GM18870 (cell line): ENCODE measurements around the gene GNPTG.

Experiments used
- ATAC-seq: cut with Tn5 transposase; IDR thresholded peaks from one replicate; pipeline ENCODE4 v1.9.1; 2021; ENCODE audit warnings: moderate library complexity; ENCODE audit not compliant: unreplicated experiment

Gene GNPTG

DNA sequence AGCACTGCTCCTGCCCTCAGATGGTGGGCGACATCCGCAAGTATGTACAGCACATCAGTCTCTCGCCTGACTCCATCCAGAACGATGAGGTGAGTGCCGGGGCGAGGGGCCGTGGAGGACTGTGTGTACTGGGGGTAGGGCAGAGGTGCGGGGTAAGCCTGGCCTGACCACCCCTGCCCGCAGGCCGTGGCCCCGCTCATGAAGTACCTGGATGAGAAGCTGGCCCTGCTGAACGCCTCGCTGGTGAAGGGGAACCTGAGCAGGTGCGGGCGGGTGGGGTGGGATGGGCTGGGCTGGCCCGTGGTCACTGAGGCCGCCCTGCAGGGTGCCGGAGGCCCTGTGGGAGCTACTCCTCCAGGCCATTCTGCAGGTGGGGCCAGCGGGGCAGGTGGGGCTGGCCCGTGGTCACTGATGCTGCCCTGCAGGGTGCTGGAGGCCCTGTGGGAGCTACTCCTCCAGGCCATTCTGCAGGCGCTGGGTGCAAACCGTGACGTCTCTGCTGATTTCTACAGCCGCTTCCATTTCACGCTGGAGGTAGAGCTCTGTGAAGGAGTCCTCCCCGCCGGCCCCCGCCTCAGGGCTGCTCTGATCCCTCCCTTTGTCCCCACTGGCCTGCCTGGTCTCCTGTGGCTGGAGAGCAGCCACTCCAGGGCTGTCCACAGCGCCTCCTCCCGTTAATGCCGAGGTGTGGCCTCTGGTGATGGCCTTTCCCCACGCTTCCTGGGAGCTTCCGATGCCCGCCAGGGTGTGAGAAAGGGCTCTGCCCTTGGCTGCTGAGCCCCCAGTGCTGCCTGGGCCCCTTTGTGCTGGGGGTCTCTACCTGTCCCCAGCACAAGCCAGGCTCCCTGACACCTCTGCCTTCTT lies 5.1 kb upstream of the GNPTG start:
- ATAC-seq, result no peak

DNA sequence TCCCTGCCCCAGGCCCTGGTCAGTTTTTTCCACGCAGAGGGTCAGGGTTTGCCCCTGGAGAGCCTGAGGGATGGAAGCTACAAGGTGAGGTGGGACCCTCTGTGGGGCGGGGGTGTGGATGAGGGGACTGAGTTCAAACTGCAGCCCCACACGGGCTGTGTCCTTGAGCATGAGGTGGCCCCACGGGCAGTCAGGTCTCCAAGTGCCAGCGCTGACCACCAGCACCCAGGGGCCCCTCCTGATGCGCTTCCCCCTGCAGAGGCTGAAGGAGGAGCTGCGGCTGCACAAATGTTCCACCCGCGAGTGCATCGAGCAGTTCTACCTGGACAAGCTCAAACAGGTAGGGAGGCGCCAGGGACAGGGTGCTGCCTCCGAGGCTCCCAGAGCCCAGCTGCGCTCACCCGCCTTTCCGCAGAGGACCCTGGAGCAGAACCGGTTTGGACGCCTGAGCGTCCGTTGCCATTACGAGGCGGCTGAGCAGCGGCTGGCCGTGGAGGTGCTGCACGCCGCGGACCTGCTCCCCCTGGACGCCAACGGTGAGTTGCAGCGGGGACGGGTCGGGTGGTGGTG lies 4.4 kb upstream of the GNPTG start:
- ATAC-seq, result no peak

DNA sequence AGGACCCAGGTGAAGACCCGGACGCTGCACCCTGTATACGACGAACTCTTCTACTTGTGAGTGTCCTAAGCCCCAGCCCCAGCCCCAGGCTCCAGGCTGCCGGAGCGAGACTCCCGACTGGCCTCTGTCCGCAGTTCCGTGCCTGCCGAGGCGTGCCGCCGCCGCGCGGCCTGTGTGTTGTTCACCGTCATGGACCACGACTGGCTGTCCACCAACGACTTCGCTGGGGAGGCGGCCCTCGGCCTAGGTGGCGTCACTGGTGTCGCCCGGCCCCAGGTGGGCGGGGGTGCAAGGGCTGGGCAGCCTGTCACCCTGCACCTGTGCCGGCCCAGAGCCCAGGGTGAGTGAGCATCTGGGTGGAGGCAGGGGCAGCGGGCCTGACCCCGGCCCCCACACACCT lies 3.8 kb upstream of the GNPTG start:
- no peak for ATAC-seq

DNA sequence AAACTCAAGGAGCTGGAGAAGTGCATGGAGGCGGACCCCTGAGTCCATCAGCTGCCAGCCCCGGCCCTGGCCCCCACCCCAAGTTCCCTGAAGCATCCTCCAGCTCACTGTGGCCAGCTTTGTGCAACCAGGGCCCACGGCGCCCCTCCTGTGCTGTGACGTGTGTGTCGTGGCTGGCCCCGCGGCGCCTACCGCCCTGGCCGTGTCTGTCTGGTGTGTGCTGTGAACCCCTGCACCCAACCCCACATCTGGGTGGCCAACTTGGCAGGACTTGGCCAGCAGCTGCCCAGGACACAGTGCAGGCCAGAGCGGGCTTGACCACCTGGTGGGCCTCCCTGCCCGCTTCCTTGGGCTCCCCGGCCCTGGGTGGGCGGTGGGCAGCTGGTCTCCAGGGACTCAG lies 3.3 kb upstream of the GNPTG start:
- ATAC-seq, result no peak

DNA sequence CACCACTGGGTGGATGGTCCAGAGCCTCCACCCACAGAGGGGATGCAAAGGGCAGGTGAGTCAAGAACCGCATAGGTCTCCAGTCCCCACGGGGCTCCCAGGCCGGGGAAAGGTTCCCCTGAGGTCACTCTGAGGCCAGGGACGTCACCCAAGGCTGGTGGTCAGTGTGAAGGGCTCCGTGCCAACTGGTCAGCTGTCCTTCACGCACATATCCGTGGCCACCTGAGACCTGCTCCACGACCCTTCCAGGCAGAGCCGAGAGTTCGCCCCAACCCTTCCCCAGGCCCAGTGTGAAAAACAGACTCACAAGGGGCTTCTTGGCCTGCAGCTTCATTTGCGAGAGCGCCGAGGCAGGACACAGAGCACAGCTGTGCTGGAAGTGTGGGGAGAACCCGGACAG lies 2.8 kb upstream of the GNPTG start:
- no peak for ATAC-seq

DNA sequence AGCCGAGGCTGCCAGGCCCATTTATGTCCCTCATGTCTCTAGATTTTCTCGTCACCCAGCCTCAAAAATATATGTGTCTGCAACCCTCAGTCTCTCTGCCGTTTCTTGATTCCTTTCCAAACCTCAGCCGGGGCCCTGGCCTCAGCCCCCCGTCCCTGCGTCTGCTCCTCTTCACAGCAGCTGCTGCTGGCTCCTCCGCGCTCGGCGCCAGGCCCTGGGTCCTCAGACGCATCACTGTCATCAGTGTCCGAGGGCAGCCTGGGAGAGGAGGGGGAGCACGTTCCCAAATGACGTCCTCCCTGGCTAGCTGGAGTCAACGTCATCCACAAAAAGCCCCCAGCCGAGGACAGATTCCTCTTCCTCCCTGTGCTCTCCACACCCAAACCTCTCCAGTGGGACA lies 2.4 kb upstream of the GNPTG start:
- no peak for ATAC-seq

DNA sequence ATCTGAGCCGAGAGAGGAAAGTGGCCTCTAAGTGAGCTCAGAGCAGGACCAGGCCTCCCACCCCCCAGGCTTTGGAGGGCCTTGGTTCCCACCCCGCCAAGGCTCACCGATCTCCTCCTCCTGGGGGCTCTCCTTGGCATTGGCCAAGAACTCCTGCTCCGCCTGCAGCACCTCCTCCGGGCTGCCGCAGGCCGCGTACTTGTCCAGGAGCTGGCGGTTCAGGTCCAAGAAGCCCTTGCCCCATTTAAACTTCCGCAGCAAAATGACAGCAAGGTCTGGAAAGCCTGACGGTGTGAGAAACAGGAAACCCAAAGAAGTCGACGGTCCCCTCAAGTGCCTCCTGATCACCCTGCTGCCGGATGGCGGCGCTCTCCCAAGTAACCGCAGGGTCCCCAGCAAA lies 1.8 kb upstream of the GNPTG start:
- no peak for ATAC-seq

DNA sequence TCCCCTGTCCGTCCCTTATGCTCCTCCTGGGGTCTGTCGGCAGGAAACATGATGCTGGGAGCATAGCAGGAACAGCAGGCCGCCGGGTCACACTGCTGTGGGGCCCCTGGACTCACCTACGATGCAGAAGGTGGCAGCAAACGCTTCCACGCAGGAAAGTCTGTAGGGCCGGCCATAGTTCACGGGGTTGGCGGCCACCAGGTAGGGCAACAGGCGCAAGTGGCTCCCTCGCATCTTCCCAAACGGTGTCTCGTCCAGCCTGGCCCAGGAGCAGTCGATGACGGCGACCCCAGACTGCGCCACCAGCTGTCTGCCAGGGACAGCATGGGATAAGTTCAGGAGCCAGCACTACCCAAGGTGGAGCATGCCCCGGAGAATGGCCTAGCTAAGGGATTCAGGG lies 1.0 kb upstream of the GNPTG start:
- ATAC-seq, result no peak

DNA sequence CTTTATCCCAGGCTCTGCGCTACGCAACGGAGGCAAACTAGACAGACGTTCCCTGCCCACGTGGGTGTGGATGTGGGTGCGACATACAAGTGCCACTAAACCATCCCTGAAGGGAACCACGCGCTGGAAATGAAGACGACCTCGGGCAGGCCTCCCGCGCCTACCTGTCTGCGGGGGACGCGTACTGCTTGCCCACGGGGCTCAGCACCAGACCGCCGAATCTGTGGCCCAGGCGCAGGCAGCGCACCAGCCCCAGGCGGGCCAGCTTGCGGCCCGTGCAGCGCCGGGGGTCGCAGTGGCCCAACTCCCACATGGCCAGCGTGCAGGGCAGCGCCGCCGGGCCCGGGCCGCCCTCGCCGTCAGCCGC lies 533 bp upstream of the GNPTG start:
- peak; percentile 11 for ATAC-seq

DNA sequence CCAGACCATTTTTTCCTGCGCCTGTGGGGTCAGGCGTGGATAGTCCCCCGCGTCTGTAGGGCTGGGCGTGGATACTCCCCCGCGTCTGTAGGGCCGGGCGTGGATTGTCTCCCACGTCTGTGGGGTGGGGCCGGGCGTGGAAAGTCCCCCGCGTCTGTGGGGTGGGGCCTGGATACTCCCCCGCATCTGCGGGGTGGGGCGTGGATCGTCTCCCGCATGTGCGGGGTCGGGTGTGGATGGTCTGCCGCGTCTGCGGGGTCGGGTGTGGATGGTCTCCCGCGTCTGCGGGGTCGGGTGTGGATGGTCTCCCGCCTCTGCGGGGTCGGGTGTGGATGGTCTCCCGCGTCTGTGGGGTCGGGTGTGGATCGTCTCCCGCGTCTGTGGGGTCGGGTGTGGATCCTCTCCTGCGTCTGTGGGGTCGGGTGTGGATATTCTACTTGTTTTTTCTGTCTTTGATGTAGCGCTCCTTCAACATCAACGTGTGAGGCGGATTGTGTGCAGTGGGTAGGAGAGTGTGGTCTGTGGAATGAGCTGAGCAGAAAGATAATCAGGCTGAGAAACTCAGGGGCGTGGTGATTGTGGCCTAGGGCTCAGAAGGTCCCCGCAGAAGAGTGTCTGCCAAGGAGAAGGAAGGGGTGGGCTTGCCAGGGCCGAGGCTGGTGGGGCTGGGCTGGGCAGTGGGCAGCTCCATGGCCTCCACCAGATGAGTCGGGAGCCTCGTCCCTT lies 3.2 kb downstream of the GNPTG start:
- no peak for ATAC-seq

DNA sequence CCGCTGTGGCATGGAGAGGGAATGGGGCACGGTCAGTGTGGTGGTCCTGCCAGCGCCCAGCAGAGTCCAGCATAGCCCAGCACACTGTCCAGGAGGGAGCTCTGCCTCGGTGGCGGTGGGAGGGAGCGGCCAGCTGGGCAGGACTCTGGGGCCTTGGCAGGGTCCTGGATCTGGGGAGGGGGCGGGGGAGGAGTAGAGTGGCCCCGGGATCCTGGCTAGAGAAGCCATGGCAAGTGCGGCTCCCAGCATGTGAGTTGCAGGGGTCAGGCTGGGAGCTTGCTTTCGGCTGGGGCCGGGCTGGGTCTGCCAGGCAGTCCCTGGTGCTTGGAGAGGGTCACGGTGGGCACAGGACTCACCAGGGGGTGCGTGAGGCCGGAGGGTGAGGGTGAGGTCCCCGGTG lies 3.9 kb downstream of the GNPTG start:
- ATAC-seq, result no peak

DNA sequence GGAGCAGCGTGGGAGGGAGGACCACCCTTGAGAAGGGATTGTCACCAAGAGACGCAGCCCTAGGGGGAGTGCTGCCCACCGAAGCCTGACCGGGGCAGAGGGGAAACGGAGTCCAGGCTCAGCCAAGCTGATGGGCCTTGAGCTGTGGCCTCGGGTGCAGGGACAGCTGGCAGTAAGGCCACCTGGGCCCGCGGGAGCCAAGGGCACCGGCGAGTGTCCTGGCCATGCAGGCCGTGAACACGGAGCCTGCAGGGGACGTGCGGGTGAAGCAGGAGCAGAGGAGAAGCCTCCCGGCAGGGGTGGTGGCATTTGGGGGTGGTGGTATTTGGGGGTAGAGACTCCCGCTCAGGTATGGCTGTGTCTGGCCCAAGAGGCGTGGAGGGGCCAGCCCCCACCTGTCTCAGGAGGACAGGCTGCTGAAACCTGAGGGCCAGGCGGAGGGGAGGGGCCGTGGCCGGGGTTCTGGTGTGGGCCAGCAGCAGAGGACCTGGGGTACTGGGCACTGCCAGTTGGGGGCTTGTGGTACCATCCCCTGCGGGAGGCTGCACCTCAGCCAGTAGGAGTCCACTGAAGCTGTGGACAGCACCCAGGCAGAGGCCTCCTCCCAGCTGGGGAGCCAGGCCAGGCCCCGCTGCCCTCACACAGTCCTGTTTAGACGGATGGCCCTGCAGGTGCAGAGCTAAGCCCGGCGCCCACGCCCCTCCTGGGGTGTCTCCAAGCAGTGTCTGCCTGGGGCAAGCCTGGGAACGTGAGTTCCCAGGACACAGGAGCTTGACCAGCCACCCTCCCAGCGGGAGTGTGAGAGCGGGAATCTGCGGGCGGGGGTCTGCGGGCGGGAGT lies 4.5 kb downstream of the GNPTG start:
- ATAC-seq, result no peak

DNA sequence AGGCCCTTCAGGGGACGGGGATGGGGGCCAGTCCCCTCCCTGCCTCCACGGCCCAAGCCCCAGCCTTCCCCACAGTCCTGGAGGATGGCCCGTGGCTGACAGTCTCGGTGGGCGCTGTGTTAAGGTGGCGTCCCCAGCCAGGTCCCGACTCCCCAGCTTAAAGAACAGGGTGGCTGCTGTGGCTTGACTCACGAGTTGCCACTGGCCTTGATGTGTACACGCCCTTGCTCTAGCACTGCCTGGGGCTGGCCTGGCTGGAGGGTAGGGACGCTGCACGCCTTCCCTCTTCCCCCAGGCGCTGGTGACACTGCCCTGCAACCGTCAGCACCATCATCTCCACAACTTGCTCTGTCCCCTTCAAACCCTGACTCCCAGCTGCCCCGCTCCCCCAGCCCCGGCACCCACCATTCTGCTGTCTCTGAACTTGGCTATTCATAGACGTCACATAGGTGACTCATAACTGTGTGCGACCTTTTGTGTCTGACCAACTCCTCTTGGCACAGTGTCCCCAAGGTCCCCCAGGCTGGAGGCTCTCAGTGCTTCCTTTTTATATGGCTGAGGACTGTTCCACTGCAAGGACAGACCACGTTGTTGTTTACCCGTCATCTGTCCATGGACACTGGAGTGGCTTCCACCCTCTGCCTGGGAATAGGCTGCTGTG lies 6.3 kb downstream of the GNPTG start:
- ATAC-seq, result no peak

DNA sequence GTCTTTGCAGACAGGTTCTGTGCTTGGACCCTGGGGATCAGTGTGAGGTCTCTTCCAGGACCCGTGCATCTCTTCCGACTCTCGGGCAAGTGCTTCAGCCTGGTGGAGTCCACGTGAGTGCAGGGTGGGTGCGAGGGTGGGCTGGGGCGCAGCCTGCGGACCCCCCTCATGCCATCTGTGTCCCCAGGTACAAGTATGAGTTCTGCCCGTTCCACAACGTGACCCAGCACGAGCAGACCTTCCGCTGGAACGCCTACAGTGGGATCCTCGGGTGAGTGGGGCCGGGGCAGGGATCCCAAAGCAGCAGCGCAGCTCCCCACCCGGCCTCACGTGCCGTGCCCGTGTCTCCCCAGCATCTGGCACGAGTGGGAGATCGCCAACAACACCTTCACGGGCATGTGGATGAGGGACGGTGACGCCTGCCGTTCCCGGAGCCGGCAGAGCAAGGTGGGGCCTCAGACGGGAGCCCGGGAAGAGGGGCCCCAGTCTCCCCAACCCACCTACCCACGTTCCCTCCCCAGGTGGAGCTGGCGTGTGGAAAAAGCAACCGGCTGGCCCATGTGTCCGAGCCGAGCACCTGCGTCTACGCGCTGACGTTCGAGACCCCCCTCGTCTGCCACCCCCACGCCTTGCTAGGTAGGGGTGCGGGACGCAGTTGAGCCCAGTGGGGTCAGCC lies 10.1 kb downstream of the GNPTG start:
- ATAC-seq, result no peak

DNA sequence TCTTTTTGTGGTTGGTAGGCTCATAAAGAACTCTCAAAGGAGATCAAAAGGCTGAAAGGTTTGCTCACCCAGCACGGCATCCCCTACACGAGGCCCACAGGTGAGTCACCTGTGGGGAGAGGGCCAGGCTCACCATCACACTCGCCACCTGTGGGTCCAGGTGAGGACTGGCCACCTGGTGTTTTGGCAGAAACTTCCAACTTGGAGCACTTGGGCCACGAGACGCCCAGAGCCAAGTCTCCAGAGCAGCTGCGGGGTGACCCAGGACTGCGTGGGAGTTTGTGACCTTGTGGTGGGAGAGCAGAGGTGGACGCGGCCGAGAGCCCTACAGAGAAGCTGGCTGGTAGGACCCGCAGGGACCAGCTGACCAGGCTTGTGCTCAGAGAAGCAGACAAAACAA lies 11.1 kb downstream of the GNPTG start:
- ATAC-seq, result no peak

DNA sequence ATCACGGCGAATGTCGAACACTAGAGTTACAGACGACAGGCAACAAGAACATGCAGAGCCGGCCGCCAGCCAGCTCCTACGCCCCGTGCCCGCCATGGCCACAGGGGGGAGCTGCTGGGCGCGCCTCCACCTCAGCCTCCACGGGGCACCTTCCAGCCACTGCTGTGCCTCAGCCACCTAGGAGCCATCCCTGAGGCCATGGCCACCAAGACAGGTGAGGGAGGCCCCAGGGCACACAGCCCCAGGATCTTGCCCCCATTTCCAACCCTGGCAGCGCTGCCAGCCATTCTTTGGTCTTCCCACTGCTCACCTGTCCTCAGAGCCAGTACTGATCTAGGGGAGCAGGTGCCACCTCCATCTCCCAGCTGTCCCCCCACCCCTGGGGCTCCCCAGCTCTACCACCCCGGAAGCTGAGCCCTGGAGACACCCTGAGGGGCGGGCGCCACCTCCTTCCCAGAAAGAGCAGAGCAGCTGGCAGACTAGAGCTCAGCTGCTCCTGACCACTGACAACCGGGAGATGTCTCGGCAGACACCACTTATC lies 11.8 kb downstream of the GNPTG start:
- ATAC-seq, result no peak

DNA sequence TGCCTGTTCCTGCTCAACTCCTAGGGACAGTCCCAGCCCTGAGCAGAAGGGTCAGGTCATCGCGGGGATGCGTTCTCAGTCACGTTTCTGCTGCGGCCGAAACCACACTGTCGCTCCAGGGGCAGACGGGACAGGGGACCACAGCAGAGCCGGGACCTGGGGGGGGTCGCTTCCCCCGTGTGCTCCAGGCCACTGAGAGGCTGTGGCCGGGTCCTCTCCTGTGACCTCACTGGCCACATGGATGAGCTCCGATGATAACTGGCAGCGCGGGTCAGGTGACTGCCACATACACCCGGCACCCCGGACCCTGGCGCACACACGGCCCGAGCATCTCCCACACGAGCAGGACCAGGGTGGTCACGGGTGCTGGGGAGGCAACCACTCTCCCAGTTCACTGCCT lies 12.8 kb downstream of the GNPTG start:
- no peak for ATAC-seq

DNA sequence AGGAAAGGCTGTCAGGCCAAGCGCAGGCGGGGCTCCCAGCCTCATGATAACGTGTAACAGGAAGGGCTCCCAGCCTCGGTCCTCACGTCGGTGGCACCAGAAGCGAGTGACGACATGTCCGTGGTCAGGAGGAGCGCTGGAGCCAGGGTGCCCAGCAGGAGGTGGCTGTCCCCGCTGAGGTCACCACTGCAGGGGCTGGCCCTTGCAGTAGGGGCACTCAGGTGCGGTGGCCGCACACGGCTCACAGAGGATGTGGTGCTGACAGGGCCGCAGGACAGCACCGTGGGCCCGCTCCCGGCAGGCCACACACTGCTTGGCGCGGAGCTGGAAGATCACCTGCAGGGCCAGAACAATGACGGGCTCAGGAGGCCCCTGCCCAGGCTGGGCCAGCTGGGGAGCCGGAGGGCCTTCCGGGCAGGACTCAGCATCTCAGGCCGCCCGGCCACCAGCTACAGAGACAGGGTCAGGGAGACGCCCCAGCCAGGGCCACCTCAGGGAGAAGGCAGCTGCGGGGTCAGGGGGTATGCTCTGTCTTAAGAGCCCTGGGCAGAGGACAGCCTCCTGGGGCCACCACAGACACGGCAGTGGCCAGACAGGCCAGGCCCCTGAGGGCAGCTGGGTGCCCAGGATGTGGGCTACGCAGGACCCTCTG lies 14.5 kb downstream of the GNPTG start:
- ATAC-seq, result no peak

DNA sequence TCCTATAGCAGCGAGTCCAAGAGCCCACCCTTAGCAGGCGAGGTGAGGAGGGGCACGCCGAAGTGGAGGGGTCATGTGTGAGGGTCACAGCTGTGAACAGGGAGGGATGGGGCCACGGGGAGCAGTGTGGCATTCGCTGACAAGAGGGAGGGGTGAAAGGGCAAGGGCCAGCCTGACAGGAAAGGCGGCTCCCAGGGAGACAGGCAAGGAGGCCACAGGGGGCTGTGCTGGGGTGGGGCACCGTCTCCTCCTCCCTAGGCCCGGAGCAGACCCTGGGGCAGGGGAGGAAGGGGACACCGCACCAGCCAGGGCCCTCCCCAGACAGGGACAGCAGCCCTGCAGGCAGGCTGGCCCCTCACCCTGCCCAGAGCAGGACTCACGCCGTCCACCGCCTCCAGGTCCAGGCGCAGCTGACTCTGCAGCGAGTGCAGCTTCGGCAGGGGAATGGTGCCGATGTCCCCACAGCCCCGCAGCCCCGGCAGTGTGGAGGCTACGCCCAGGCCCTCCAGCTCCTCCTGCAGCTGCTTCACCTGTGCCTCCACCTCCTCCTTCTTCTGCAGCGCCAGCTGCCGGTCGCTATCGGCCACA lies 15.1 kb downstream of the GNPTG start:
- ATAC-seq, result no peak
